SKM-1 (cell line): Measurements from ENCODE around the gene PRDM1.

Source experiments
- DNase-seq: peaks from one replicate; lab custom pipeline; 2025; ENCODE audit not compliant: unreplicated experiment; lab: John Stamatoyannopoulos, UW

The PRDM1 gene

DNA sequence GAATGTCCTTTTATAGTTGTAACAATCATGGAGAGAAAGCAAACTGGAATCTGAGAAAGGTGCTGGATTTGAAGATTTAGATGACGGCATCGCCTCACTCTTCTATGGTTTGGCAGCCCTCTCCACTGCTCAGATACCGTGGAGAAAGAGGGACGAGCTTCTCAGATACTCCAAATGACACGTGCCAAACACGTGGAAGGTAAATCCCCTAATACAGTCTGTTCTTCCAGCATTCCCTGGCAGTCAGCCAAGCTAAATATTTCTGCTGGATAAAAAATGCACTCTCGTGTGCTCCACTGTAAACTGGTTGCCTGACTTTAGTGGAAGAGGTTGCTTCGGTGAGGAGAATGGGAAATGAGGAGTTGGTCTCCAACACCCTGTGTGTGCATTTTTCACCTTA is 16.7 kb upstream of the PRDM1 start:
- DNase-seq: no peak

DNA sequence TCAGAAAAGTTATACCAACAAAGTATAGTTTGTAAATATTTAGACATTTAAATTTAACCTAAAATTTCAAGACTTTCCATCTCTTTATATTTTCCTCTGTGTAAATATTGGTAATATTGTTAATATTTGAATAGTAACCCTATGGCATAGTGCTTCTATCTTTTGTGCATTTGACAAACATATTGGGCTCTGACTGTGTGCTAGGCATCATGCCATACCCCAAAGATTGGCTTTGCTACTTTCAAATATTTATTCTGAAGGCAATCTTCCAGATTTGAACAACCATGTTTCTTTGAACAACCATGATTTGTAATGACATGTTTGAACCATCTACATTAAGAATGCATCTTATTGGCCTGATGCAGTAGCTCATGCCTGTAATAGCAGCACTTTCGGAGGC is 15.5 kb upstream of the PRDM1 start:
- DNase-seq: no peak

DNA sequence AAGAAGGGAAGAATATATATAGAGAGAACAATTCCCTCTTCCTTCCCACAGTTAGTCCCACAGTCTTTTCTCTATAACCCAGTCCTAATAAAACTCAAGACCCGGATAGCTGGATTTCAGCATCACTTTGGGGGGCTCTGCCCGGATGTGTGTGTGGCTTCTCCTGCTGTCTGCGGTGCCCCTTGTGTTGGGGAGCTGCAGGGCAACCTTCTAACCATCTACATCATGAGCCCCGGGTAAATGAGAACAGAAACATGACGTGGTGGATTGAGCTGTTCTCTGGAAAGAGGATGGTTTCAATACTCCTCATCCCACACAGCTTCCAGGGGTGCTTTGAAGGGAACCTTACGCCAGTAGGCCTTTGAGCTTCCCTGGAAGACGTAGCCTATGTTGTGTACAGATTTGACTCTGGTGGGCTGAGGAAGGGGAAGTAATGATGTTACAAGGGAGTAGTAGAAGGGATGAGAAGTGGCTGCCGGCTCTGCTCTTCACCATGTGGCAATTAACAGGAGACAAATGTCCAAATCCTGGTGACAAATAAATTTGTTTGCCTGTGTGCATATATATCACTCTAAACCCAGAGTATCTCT is 13.5 kb upstream of the PRDM1 start:
- no peak for DNase-seq

DNA sequence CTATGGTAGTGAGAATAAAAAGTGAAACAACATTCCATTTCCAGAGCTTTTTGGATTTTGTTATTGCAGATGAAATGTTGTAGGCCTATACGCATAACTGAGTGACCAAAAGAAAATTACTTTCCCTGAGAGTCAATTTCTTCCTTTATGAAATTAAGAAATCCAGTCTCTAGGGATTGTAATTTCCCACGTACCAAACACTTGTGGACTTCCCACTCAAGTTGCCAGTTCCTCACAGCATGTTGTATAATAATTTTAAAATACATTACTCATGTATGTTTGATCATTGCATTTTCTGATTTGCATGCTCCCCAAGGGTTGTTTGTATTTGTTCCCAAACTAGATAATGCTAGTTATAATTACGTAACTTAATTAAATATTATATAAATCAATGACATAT is 12.0 kb upstream of the PRDM1 start:
- no peak for DNase-seq

DNA sequence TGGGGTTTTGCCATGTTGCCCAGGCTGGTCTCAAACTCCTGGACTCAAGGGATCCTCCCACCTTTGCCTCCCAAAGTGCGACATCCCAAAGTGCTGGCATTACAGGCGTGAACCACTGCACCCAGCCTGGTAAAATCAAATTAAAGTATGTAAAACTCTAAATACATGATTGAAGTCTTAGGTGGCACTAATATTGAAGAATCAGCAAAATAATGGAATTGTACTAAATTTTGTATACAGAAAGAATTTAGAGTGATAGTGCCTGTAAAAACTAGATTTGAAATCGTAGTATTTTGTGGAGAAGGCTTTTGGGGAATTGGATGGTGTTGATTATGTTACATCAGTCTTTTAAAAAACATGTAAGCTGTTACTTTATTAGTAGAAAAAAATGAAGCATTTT is 10.0 kb upstream of the PRDM1 start:
- no peak for DNase-seq

DNA sequence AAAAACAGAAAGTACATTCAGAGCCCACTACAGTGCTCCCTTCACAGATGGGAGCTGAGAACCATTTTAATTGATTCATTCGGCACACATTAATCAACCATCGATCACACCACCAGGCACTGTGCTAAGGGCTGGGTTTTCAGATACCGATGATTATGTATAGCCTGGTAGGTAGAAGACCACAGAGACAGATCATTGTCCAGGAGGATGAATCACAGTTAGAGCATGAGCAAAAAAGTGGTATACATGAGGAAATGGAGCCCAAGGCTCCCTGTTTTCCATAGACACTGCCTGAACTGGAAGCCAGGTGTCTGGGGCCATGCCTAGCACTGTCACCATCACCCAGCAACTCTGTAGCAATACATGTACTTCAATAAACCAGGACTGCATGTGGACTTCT is 9.0 kb upstream of the PRDM1 start:
- no peak for DNase-seq

DNA sequence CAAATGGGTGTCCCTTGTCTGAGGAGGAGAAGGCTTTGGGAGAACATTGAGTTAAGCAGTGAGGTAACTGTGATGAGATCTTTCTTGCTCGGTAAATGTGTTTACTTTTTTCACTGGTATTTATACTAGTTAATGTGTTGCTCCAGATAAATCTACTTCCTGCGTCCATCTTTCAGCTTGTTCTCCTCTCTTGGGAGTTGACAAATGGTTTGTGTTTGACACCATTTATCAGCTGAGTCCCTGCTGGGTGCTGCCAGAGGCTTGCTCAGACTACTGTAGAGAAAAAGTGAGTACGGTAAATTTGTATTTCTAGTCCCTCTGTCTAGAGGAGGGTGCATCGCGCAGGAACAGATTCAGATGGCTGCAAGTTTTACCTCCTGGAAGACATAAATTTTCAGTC is 8.3 kb upstream of the PRDM1 start:
- DNase-seq: no peak

DNA sequence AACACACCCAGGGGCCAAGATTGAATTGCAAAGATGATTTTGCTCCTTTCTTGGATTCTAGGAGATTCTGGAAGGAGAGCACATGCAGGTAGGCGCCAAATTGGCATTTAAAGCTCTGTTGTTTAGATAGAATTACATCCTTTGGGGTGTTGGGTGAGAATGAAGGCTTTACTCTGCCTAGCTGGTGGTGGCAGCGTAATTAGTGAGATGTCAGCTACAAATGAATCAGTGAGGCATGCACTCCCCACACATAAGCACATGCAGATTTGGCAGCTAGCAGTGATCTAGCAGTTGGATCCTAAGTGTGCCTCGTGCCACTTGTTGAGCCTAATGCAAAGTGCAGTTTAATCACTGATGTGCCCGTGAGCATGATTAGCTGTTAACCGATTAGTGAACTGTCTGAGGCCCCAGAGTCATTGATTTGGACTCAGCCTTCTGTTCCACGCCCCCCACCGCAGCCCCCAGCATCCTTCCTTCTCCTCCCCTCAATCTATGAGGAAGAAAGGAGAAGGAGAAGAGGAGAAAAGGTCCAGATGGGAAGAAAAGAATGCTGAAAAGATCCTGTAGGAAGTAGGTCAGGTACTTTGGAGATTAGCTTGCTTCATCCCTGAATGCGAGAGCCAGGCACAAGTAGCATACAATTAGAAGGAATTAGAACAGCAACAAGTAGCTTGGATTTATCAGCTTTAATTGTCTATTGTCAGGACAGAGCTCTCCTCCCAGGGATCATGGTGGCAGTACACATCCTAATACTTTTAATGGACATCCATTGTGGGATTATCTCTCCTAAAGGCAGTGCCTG is 6.0 kb upstream of the PRDM1 start:
- DNase-seq: no peak

DNA sequence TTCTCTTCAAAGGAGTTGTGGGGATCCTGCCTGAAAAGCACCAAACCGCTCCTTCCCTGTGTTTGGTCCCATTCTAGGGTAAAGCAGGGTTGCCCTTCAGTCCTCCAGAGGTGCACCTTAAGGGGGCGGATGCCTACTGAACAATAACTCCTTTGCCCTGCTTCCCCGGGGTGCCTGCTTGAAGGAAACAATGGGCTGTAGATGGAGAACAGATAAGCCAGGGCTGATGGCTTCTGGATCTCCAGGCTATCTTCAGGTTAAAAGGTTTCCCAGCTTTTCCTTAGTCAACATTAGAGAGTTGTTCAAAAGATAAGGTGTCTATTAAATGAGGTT is 5.4 kb upstream of the PRDM1 start:
- no peak for DNase-seq

DNA sequence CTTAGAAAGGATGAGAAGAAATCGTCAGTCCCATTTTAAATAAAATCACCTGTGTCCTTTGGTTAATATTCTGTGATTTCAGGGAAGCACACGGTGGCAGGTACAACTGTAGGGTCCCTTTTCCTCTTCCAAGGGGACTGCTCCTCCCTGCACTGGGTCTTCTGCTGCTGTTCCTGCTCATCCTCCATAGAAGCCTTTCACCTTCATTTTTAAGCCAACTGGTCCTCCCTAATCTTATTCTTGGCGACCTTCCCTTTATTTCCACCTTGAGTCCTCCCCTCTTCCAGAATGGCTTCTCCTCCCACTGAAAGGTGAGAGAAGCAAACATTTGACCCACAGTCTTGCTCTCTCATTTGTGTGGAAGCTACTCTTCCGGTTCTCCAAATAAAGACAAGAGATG is 4.4 kb upstream of the PRDM1 start:
- DNase-seq: no peak

DNA sequence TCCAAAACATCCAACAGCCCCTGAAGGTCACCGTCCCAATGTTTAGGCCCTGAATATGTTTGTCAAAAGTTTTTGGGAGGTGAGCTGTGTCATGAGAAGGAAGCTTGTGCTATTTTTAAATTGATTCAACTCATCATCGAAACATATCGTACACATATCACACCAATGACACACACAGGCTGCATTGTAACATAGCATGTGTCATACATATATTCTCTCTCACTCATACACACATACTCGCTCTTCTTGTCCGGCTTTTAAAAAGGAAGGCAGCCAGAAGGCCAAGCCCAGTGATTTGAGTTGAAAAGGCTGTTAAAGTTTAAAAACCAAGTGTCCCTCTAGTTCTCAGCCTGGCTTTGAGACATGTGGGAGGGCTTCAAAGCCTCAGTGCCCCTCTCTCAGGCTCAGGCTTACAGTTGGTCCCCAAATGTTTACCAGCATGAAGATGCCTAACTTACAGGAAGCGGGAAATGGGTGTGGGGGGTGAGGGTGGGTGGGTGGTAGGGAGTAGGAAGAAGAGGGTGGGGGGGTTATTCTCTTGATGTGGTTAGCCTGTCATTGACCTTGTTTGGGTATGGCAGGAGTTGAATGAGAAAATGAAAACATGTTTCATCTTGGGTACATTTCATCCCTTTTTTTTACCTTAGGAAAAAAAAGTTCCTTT is 3.3 kb upstream of the PRDM1 start:
- no peak for DNase-seq

DNA sequence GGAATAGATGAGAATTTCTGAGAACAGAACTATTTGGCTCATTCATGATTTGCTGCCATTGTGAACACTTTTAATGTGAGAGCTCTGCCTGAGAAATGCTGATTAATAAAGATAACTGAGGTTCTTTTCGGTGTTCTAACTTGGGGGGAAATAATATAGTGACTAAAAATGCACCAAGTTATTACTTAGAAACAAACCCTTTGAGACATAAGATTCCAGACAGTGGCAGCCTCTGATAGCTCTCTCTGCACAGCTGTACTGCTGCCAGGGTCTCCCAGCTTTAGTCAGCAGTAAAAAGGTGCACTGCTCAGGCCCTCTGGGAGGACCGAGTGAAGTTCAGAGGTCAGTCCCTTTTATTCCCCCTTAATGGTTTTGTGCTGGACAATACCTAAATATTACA is 2.5 kb upstream of the PRDM1 start:
- no peak for DNase-seq

DNA sequence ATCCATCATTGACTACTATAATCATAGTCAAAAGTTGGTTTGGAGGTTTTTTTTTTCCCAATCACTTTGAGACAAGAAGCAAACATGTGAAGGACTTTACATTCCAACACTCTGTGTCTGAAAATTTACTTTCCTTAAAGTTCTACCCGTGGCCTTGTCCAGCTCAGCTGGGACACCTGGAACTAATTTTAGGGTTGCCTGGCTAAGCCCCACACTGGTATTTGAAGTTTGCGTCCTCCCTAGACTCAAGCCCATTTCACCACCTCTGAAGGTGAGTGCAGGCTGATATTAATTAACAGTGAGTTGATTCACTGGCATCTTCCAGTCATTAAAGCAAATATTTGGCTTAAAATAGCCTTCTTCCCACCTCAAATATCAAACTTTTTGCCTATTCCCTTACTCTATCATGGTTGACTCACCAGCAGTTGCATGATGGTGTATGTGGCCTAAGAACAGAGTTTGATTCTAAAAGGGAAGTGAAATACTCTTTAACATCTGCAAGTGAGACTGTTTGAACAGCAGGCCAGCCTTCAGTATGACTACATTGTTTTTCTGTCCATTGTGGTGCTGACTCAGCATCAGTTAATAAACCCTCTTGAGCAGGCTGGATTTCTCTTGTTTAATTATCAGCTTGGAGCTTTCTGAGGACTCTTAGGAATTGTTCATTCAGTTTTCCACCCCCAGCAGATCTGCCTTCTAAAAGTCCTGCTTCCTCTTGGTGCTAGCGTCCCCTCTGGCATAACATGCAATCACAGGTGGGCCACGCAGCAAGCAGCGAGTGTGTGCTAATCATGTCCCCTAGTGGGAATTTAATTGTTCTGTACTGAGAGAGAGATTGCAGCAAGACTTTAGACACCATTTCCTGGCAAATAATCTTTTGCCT is 1.8 kb upstream of the PRDM1 start:
- DNase-seq: peak; percentile 68

DNA sequence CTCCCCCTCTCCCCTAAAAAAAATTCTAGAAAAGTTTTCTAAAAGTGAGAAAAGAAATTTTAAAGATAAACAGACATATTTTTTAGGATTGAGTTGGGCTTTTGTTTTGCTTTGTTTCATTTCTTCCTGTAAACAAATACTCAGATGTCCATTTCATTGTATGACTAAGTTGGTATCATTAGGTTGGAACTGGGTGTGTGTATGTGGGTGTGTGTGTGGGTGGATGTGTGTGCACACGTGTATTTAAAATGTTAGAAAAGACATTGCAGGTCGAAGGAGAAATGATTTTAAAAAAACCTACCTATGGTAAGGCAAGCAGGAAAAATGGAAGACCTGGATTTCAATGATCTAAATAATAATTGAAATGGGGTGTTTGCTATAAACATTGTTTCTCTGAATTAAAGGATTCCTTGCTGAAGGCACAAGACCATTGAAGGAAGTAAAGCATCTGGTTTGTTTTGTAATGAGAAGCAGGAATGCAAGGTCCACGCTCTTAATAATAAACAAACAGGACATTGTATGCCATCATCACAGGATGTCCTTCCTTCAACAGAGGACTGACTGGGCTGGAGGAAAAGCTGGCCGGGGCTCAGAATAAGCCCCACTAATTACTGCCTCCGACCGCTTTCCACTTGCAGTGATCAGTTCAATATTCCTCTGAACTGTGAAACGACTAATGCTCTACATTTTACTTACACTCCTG is 996 bp upstream of the PRDM1 start:
- DNase-seq: no peak

DNA sequence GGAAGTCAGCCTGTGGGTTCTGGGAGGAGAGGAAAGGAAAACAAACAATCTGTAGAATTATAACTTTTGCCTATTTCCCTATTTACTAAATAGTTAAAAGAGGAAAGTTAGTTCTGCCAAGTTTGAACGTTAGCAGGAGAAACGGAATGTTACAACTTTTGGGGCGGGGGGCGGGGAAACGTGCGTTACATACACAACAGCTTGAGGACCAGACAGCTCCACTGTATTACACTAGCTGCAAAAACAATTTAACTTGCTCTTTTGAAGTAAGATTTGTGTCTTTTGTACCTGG is 498 bp upstream of the PRDM1 start:
- no peak for DNase-seq

DNA sequence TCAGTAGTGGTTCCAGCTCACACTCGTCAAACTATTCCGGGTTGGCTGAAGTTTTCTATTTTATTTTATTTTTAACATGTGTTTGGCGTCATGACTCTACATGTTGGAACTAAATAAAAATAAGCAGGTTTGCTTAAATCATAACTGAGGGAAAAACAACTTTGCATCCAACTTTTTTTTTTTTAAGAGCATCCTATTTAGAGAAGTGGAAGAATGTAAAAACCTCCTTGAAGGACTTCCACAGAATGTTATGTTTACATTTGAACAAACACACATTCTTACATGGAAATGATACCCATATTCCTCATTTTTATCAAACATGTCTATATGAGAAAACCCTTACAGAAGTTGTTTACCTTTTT is 659 bp downstream of the PRDM1 start:
- no peak for DNase-seq

DNA sequence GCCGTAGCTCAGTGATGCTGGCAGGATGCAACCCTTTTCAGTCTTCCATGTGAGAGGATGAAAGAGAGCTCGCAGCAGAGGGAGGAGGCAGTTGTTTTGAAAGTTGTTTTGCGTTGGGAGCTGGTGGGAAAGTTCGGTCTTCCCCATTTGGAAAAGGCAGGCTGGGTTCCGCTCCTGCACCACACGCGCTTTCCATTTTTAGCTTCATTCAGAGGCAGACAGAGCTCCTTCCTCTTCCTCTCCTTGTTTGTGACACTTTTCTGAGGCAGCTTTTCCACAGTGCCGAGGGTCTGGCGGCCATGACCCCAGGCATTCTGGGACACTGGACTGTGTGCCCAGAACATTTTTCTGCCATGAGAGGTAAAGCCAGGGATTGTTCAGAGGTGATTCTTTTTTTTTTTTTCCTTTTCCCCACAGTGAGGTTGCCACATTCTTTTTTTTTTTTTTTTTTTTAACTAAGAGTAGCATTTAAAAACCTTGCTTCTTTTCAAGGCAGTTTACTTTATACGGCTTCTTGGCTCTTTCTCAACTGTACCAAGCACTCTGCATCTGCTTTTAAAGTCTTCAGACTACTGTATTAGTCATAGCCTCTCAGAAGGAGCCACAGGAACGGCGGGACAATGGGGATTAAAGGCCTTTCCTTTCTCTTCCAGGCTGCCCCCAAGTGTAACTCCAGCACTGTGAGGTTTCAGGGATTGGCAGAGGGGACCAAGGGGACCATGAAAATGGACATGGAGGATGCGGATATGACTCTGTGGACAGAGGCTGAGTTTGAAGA is 1.6 kb downstream of the PRDM1 start:
- DNase-seq: no peak

DNA sequence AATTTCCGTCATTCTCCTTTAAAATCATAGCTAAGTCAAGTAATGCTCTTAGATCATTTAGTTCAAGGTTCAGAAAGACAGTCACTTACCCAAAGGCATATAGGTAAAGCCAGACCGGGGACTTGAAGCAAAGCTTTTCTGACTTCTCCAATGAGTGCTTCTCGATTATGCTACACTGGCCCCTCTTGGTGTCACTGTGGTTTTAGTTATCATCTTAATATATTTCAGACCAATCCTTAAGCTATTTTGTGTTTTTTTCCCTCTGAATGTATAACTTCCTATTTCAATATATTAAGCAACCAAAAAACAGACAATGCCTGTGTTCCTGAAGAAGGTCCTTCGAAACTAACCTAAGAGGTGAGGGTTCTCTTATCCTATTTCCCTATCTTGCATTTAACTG is 3.9 kb downstream of the PRDM1 start:
- no peak for DNase-seq

DNA sequence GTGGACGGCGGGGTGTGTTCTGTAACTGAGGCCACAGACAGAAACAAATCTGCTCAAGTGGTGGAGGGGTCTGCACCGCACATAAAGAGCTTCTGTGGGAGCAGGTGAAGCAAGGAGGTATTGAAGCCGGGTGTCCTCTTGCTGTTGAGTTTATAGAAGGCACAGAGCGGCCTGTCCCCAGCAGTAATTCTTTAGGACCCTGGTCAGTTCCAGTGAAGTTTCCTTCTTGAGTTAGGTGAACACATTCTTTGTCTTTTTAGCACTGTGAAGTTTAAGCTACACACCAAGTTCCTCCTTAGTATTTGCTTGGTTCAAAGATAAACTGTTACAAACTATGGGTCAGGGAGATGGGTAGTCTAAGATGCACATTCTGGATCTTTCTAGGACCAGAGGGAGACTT is 6.1 kb downstream of the PRDM1 start:
- no peak for DNase-seq

DNA sequence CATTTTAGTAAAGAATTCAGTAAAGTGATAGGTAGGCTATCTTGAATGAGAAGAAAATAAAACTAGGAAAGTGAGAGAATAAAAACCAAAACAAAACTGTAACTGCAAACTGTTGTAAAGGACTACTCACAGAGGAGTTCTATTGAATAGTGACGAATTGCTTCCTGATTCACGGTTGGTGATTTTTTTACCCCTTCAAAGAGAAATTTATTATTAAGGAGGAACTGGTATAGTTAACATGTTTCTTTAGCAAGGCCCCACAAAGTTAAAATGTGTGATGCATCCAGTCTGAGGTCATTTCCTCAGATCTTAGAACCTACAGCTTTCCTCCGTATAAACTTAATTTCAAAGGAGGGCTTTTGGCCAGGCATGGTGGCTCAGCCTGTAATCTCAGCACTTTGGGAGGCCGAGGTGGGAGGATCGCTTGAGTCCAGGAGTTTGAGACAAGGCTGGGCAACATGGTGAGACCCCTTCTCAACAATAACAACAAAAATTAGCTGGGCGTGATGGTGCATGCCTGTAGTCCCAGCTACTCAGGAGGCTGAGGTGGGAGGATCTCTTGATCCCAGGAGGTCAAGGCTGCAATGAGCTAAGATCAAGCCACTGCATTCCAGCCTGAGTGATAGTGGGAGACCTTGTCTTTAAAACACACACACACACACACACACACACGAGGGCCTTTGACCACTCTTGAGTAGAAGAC is 8.3 kb downstream of the PRDM1 start:
- no peak for DNase-seq
